ENCODE measurements around the gene KCTD21. TPM values are rescaled to one million over a fixed set of nuclear protein-coding genes. Genes with fewer than 3 reads are reported as not detected.

Gene KCTD21
- total RNA-seq, 4 donors from 2014 or later = 10.6 to 16.1 (median 11.7) TPM

DNA sequence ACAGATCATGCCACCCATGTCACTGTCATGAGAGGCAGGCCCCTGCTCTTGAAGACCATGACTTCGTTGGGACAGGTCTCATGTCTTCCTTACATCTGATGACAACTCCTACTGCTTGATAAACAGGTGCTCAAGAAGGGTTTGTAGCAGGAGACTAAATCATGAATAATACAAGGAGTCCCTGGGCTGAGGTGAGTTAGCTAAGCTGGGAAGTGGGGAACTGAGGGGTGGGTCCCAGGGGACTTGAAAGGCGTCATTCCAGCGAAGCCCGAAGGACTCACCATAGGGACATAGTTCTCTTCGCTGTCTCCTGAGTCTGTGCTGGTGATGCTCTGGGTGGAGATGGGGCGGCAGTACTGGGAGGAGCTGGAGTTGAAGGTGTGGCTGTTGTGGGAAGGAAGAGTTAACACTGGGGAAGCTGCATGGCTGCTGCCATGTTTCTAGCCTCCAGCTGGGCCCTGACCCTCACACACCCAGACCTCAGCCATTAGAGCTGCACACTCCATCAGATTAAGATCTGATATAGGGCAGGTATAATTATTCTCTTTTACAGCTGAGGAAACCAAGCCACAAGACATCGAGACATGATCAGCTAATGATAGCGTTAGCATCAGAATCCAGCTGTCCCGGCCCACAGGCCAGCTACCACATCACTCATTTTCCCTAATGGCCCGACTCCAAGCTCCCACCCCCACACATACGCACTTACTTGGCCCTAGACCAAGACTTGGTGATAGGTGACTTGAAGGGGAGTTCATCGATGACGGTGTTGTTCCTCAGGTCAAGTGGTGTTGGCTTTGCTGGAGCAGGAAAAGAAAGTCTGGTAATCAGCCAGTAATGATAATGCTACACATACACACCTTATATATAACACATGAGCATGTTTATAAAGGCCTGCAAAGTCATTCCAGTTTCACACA, 33.2 kb upstream of the KCTD21 start:
- TF ChIP-seq, protein P1, sequence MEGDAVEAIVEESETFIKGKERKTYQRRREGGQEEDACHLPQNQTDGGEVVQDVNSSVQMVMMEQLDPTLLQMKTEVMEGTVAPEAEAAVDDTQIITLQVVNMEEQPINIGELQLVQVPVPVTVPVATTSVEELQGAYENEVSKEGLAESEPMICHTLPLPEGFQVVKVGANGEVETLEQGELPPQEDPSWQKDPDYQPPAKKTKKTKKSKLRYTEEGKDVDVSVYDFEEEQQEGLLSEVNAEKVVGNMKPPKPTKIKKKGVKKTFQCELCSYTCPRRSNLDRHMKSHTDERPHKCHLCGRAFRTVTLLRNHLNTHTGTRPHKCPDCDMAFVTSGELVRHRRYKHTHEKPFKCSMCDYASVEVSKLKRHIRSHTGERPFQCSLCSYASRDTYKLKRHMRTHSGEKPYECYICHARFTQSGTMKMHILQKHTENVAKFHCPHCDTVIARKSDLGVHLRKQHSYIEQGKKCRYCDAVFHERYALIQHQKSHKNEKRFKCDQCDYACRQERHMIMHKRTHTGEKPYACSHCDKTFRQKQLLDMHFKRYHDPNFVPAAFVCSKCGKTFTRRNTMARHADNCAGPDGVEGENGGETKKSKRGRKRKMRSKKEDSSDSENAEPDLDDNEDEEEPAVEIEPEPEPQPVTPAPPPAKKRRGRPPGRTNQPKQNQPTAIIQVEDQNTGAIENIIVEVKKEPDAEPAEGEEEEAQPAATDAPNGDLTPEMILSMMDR (IDR thresholded peaks at IDR 0.05; ENCODE audit: low read depth) = no peak

DNA sequence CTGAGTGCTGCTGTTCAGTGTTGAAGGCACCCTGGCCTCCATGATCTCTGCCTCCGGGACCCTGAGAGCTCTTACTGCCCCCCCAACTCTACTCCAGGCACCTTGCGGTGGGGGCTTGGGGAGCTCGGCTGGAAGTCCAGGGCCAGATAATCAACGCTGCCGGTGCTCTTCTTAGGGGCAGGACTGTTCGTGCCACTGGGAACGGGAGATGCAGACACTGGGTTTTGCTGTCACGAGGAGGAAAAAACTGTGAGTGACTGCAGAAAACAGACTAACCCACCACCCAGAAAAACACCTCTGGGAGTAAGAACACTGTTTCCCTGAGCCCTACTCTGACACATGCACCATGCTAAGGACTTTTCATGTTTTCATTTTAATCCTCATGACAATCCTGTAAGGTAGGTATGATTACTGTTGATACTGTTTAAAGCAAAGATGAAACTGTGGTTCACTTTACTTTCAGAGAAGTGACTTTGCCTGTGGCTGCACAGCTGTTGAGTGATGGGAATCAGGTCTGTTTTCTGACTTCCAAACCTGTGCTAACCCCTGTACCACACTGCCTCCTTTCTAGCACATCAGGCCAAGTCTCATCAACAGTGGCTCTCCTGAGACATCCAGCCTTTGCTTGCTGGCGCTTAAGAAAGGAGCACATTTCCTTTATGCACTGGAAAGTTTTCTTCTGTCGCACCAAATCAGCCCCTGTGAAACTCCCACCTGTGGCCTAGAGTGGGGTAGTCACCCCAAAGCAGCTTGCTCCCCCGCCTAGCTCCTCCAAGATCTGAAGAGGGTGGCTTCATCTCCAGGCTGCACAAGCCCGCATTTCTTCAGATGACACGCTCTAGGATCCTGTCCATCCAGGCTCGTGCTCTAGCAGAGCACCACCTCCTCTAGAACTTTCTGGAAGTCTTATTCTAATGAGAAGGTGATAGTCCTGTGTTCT, 32.1 kb upstream of the KCTD21 start:
- TF ChIP-seq, protein P1 (IDR thresholded peaks at IDR 0.05; ENCODE audit: low read depth) = no peak

DNA sequence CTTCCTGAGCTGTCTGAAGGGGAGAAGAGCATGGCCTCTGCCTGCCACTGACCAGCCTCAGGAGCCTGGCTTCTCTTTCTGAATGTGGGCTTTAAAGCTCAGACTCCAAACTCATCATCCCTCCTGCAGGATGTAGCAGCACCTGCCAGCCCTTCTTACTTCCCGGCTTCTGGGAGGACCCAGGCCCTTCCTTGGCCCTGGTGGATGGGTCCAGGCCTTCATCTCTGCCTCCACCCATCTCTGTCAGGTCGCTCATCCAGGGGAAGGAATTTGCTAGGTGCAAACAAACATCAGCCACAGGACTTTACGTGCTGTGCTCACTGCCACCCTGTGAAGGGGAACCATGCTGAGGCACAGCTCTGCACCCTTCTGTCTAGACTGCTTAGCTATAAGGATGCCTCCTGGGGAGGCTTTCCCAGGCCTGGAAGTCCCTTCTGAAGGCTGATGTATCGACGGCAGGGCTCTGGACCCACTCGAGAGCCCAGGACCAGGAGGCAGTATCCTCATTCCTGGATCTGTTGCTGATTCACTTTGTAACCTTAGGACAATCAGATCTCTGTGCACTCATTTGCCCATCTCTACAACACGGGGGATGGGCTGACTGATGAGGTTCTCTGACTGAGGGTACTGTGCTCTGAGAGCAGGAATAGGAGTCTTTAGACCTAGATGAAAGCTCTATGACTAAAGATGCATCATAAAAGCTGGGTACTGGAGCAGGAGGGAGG, 31.2 kb upstream of the KCTD21 start:
- TF ChIP-seq, protein P1 (IDR thresholded peaks at IDR 0.05; ENCODE audit: low read depth) = no peak

DNA sequence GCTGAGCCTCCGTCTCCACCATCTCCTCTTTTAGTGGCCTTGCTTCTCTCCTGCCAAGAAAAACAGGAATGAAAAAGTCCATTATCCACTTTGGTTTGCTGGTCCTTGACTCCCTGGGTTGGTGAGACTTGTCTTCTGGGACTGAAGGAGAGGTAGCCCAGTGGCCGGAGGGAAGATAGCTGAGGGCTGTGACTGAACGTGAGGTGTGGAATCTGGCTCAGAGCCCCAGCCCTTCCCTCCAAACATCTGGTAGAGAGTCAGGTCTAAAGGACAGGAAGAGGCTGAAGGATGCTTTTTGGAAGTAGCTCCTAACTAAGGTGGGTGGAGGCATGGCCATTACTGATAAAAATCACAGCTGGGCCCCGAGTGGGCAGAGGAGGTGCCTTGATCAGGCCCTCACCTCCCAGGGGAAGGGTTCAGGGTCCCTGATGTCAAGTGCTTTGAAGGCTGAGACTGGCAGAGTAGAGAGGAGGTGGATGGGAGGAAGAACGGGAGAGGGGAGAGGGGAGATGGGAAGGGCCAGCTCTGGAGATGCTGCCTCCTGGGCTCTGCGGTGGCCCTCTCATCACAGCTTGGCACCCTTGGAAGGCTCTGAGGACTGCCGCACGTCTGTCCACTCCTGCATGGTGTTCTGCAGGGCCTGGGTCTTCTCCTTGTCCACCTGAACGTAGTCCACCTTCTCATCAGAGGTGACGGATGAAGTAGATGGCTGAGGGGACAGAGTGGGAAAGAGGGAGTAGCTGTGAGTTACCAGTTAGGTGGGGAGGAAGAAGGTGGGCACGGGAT, 30.5 kb upstream of the KCTD21 start:
- TF ChIP-seq, protein P1 (IDR thresholded peaks at IDR 0.05; ENCODE audit: low read depth) = no peak

DNA sequence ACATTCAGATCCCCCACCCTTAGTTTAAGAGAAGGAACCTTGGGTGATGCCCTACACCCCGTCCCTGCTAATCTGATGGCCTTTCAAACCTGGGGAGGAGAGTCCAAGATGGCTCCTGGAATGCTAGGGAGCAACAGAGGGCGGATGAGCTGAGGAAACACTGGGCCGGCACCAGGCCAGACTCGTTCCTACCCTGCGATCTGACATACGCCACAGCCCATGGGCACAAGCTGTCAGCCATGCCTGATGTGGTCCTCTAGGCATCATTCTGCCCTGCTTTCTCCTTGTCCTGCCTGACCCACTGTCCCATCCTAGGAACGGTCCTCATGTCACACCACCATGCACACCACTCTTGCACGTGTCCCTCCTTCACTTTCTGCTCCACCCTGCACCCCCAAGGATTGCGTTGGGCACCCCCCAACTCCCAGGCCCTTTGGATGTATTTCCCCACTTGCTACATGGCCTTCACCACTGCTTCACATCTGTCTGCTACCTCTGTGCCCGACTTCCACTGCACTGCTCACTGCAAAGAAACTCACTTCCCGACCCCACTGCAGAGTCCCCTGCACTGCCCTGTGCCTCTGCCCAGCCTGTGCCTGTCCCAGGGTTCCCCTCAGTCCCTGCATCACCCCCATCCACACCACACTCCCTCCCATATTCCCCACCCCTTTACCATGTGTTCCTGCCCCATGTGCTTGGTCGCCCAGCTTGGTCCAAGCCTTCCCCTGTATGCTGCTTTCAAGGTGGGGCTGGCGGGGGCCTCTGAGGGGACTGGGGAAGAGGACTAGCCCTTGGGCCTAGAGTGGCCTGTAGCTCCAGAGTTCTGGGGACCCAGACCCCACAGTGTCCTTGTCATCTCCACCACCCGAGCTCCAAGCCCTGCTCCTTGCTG, 29.5 kb upstream of the KCTD21 start:
- TF ChIP-seq, protein P1 (IDR thresholded peaks at IDR 0.05; ENCODE audit: low read depth) = no peak

Measured in subcutaneous adipose tissue (tissue), 4 donors.